GM19395 (cell line): Measurements from ENCODE around the gene NUTM2F.
"Not testable (repeated sequence)": the region's sequence is repeated elsewhere in the genome, so short reads cannot be mapped to it uniquely, and the experiment has no call there.

Experiments
- ATAC-seq: cut with Tn5 transposase; IDR thresholded peaks from one replicate; pipeline ENCODE4 v1.9.1; 2021; ENCODE audit warnings: mild to moderate bottlenecking, moderate library complexity; ENCODE audit not compliant: unreplicated experiment

Gene NUTM2F

DNA sequence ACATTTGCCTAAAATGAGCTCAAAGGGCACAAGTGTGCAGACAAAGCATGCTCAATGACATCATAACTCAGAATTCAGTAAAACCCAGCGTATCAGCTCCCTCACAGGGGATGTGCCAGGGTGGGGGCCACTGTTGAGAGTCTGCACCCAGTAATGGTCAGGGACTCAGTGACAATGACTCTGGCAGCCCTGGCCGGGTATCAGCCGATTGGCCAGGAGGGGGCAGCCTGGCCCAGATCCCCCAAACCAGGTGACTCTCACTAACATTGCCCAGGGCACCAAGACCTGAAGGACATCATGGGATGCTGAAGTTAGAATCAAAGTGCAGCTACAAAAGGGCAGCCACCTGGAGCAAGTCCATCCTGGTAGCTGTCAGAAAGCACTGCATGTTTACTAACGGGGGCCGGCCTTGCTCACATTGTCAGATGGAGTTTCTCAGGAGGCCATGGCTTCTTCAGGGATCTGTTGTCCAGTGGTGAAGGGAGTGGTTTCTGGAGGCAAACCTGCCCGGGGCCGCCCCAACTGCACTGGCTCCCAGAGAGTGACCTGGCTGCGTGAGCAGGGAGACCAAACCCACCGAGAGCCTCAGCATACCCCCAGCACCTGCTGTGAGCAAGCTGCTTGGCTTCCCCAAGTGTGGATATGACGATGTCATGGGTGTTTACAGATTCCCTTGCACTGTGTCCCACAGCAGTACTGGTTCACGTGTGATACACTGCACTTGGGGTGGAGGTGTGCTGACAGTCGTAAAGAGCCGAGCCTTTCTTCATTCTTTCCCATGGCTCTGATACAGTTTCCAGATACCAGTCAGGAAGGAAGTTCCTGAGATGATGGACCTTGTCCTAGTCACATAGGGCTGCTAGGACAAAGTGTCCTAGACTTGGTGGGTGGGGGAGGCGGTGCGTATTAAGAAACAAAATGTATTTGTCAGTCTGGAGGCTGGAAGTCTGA, 13.1 kb downstream of the NUTM2F start:
- not testable (repeated sequence) for ATAC-seq

DNA sequence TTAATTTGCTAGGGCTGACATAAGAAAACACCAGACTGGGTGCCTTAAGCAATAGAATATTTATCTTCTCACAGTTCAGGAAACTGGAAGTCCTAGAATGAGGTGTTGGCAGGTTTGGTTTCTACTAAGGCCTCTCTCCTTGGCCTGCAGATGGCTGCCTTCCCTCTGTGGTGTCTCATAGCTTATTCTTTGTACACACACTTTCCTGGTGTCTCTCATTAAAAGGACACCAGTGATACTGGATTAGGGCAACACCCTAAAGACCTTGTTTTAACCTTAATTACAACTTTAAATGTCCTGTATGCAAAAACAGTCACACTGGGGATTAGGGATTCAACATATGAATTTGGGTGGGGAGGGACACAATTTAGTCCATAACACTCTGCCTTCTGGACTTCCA, 25.1 kb downstream of the NUTM2F start:
- no peak for ATAC-seq

DNA sequence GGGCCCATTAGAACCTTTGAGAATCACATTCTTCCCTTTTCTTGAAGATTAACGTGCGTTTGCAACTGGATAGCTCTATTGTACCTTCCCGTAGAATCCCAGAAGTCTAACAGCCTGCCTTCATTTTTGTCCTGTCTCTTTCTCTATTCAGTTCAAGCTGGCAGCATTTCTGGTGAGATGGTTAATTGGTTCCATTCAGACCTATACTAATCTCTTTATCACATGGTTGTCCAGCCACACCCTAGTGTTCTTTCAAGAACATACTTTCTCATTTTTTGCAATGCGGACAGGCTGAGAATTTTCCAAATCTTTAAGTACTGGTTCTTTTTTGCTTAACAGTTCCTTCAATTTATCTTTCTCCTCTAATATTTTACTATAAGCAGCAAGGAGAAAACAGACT, 26.0 kb downstream of the NUTM2F start:
- no peak for ATAC-seq

DNA sequence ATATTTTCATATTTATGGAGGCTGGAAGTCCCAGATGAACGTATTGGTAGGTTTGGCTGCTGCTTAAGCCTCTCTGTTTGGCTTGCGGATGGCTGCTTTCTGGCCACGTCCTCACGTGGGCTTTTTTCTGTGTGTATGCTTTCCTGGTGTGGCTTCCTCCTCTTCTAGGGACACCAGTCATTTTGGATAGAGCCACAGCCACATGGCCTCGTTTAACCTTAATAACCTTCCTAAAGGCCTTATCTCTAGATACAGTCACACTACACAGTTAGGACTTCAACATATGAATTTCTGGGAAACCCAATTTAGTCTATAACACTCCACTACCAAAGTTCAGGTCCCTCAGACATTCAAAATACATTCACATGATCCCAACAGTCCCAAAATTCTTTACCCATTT, 26.9 kb downstream of the NUTM2F start:
- no peak for ATAC-seq

DNA sequence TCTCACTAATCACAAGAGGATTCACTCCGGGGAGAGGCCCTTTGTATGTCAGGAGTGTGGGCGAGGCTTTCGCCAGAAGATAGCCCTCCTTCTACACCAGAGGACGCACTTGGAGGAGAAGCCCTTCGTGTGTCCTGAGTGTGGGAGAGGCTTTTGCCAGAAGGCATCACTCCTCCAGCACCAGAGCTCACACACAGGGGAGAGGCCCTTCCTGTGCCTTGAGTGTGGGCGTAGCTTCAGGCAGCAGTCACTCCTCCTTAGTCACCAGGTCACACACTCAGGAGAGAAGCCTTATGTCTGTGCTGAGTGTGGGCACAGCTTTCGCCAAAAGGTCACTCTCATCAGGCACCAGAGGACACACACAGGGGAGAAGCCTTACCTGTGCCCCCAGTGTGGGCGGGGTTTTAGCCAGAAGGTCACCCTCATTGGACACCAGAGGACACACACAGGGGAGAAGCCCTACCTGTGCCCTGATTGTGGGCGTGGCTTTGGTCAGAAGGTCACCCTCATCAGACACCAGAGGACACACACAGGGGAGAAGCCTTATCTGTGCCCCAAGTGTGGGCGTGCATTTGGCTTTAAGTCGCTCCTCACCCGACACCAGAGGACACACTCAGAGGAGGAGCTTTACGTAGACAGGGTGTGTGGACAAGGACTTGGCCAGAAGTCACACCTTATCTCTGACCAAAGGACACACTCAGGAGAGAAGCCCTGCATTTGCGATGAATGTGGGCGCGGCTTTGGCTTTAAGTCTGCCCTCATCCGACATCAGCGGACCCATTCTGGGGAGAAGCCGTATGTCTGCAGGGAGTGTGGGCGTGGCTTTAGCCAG, 27.8 kb downstream of the NUTM2F start:
- ATAC-seq: no peak

DNA sequence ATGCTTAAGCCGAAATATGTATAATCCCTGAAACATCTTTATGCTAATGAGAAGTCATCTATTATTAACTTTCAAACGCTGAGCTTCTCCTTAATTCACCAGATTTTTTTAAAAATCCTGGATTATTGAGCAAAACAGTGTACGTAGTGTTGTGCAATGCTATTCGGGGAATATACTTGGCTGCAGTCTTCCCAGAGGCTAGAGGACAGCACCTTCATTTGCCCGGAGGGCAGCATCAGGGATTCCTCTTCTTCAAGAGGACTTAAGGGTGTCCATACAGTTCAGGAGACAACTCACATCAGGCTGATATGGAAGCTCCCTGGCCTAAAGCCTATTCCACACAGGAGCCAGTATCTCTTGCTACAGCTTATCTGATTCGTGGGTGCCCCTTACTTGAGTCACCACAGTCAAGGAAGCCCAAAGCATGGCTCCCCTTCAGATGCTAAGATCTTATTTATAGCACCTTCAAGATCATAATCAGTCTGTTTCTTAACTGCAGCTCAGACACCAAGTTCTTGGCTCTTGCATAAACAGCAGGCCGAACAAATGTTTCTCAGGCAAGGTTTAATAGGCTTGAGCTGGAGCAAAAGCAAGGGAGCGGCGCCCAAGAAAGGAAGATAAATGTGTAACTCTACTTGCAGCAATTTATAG, 29.4 kb downstream of the NUTM2F start:
- no peak for ATAC-seq

DNA sequence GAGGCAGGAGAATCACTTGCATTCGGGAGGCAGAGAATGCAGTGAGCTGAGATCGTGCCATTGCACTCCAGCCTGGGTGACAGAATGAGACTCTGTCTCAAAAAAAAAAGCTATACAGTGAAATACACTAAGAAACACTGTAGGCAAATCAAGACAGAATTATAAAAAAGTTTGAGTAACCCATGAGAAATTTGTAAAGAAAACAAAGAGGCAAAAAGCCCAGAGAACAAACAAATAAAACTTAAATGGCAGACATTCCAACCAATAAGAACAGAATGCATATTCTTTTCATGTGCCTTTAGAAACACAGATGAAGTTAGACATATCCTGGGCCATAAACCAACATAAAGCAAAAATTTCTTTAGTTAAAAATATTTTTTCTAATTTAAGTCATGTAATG, 38.8 kb downstream of the NUTM2F start:
- ATAC-seq: no peak

DNA sequence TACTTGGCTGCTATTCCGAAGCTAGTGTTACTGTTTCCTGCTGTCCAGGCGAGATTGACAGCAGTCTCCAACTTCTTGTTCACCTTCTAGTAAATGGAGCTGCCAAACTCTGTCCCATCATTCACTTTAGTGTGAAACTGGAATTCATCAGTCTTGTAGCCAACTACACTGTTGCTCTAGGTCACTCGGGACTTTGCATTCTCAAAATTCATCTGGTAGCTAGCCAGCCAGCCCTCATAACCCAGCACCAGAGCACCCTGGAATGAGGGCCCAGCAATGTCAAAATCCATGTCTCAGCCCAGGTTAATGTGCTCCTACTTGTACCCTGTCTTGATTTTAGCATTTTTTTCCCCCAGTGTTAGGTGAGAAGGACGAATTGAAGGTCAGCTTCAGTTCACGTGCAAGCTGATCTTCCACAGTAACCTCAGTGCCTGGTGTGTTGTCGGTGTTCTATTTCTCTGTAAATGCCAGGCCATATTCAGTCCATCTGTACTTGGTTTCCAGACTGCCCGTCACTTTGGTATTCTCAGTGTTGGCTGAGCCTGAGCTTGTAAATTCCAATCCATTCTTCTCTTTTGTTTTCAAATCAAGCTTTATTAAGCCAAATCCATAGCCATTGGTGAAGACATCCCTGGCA, 40.4 kb downstream of the NUTM2F start:
- no peak for ATAC-seq

DNA sequence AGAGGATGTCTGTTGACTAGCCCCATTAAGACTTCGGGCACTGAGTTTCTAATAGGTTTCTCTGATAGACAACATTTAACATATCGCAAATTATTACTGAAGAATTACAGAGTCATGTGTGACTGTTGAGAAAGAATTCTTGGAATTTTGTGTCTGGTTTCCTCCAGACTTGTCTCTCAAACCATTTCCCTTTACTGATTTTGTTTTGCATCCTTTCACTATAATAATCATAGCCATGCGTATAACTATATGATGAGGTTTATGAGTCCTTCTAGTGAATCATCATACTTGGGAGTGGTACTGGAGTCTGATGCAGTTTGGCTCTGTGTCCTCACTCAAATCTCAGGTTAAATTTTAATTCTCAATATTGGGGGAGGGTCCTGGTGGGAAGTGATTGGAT, 42.3 kb downstream of the NUTM2F start:
- ATAC-seq: no peak

DNA sequence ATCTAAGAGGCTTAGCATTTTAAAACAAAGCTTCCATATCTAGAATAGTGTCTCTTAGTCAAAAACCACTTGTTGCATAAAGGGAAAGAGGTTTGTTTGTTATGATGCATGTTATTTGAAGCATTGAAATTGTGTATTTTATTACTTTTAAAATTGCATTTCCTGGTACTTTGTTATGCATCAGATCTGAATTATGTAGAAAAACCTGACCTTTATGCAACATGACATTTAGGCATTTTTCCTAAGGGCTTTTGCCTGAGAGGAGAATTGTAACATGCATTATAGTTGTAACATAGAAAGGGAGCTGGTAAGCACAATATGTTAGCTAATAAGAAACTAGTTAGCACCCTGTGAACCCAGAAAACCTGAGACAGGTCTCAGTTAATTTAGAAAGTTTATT, 47.3 kb downstream of the NUTM2F start:
- no peak for ATAC-seq

DNA sequence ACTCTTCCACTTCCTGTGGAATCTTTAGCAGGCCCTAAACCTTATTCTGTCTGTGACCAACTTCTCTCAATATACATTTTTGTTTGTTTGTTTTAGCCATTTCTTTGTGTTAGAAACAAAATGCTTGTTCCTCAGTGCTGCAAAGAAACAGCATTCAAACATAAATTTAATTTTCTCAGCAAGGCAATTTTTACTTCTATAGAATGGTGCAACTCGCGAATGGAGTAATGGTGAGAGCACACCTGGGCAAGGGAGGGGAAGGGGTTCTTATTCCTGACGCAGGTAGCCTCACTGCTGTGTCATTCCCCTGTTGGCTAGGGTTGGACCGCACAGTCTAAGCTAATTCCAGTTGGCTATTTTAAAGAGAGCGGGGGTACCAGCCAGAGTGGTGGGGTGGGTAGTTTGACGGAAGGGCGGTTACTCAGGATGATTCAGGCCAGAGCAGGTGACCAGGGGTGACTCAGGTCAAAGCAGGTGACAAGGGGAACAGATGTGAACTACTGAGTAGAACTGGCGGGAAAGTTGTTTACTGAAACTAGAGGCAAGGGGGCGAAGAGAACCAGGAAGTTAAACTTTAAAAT, 47.9 kb downstream of the NUTM2F start:
- no peak for ATAC-seq

DNA sequence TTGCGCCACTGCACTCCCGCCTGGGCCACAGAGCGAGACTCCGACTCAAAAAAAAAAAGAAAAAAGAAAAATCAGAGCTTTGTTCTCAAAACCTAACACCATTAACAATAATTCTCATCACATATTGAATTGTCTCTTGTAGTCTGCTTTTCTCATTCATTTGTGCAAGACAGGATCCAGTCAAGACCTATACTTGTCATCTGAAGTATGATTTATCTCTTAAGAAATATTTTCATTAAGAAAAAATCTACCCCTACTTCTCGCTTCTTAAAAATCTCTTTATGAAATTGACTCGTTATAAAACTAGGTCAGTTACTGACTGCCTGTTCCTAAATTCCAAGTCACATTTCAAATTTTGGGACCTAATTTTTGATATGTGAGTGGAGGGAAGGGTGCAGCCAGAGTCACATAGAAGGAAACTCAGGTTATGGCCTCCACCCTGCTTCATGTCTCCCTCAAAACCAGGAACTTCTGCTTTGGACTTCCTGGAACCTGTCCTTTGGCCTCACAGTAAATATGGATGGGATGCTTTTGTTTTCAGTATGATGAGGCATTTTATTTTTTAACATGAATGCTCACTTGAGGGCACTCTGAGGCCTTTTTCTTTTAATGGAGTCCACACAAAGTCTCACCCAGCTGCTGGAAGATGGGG, 50.4 kb downstream of the NUTM2F start:
- ATAC-seq: no peak

DNA sequence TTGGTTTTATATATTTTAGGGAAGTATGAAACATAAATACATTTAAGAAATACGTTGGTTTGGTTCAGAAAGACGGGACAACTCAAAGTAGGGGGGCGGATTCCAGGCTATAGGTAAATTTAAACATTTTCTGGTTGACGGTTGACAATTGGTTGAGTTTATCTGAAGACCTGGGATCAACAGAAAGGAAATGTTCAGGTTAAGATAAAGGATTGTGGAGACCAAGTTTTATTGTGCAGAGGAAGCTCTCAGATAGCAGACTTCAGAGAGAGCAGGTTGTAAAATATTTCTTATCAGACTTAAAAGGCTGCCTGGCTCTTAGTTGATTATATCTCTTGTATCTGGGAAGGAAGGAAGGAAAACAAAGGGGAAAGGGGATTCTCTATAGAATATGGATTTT, 51.4 kb downstream of the NUTM2F start:
- ATAC-seq: not testable (repeated sequence)

DNA sequence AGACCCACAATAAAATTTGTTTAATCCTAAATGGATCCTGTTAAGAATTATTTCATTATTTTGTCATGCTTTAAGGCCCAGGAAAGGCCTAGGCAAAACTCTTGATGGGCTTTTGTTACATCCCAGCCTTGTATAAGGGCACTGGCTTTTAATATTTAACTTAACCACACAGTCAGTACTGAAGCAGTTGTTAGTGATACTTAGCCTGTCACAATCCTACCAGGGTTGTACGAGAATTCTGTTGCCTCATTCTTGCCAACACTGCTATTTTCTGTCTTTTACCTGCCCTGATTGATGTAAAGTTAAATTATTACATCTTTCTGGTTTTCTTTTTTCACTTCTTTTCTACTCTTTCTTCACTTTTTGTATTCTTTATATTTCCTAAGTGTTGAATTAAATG, 58.4 kb downstream of the NUTM2F start:
- no peak for ATAC-seq

DNA sequence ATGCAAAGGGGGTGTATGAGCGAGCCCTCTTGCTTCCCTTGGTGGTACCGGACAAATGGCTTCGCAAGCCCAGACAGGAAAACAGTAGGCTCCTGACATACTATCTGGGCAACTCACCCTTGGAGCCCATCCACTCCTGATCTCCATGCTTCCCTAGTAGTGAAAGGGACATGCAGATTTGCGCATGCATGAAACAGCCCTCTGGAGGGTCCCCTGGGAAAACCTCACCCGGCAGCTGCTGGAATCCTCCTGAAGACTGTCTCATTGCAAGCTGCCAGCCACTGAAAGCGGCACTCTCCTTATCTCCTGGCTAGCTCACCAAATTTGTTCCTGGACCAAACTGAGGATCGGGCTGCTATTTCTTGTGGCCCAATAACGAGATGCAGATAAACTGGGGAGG, 59.2 kb downstream of the NUTM2F start:
- ATAC-seq: no peak
